Smooth muscle cell of the brain vasculature (primary cell): ENCODE measurements around the gene POLR2A.

ENCODE experiments used
- DNase-seq: peaks from one replicate; pipeline ENCODE4 v3.0.0-alpha.2; 2012; ENCODE audit warnings: low read depth, low spot score

The POLR2A gene

DNA sequence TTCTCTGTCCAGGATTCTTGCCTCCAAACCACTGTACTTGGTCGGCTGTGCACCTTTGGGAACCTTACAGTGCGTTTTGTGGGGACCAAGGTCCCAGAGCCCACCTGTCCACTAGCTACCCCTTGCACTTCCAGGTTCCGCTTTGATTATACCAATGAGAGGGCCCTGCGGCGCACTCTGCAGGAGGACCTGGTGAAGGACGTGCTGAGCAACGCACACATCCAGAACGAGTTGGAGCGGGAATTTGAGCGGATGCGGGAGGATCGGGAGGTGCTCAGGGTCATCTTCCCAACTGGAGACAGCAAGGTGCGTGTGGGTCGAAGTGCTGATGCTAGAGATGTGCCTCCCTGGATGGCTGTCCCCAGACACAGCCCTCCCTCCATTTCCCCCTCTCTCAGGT lies 18.8 kb downstream of the POLR2A start:
- DNase-seq = no peak

DNA sequence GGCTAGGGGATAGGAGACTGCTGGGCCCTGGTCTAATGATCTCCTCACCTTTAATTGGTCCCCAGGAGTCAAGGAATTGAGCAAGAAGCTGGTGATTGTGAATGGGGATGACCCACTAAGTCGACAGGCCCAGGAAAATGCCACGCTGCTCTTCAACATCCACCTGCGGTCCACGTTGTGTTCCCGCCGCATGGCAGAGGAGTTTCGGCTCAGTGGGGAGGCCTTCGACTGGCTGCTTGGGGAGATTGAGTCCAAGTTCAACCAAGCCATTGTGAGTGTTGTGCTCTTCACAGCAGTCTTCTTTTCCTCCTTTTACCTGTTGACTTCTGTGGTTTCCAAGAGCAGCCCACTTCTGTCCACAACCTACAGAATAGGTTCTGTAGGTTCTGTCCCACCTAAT lies 19.4 kb downstream of the POLR2A start:
- no peak for DNase-seq

DNA sequence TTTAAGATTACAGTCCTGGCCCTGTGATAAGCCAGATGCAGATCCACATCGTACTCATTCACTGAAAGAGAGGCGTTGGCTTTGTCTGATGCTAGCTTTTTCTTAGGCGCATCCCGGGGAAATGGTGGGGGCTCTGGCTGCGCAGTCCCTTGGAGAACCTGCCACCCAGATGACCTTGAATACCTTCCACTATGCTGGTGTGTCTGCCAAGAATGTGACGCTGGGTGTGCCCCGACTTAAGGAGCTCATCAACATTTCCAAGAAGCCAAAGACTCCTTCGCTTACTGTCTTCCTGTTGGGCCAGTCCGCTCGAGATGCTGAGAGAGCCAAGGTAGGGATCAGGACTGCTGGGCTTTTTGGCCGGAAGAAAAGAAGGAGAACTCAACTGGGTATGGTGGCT lies 24.0 kb downstream of the POLR2A start:
- no peak for DNase-seq

DNA sequence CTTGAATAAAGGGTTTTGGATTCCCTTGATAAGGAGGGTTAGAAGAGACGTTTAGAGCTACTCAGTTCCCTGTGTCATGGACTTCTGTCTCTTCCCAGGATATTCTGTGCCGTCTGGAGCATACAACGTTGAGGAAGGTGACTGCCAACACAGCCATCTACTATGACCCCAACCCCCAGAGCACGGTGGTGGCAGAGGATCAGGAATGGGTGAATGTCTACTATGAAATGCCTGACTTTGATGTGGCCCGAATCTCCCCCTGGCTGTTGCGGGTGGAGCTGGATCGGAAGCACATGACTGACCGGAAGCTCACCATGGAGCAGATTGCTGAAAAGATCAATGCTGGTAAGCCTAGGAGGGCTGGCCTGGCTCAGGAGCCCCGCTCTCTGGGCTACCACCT lies 24.7 kb downstream of the POLR2A start:
- DNase-seq = no peak

DNA sequence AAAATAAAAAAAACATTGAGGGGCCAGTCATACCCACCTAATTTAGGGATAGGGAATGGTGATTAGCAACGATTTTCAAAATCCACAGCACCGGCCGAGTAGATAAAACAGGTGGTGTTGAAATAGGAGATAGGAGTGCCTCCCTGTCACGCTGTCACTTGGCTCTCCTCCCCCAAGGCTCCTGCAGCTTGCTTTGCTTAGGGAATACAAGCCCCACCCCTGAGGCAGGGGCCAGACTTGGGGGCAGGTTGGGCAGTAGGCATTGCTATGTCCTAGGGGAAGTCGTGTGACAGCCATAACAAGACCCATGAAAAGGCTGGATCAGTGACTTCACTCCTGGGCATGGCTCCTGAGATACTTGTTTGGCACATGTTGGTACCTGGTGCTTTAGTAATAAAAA lies 25.8 kb downstream of the POLR2A start:
- no peak for DNase-seq

DNA sequence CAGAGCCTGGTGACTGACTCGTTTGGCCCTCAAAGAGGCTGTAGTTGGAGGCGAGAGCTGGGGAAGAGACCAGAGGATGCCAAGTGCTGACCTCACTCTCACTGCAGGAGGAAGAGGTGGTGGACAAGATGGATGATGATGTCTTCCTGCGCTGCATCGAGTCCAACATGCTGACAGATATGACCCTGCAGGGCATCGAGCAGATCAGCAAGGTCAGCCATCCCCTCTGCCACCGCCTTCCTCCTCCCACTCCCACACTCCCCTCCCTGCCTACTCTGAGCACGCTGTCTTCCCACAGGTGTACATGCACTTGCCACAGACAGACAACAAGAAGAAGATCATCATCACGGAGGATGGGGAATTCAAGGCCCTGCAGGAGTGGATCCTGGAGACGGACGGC lies 26.9 kb downstream of the POLR2A start:
- no peak for DNase-seq

- DNase-seq = no peak
These were observed 27.9 kb downstream of the POLR2A start for GRCh38 chr17:7512105-7512504.

GRCh38 chr17:7512824-7513540 lies 28.8 kb downstream of the POLR2A start:
- no peak for DNase-seq

- no peak for DNase-seq
These were observed 29.8 kb downstream of the POLR2A start for GRCh38 chr17:7513850-7514419.

GRCh38 chr17:7515911-7516610 lies 31.9 kb downstream of the POLR2A start:
- DNase-seq = no peak

DNA sequence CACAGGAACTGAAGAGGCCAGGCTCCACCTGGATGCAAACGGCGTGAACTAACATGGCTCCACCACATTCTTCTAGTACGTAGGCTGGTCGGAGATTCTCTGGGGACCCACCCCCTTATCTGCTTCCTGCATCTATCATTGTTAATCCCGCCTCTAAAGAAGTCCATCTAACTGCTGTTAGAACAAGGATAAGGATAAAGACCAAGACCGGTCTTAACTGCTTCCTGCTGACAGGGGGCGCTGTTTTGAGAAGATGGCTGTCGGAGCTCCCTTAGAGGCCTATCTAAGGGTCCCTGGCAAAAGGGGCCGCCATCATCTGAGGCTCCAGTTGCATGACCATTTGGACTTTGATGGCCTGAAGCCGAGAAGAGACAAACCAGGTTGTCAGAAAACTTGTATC lies 38.9 kb downstream of the POLR2A start:
- DNase-seq = no peak

GRCh38 chr17:7528842-7529241 lies 44.7 kb downstream of the POLR2A start:
- DNase-seq = no peak

- no peak for DNase-seq
These were observed 46.1 kb downstream of the POLR2A start for GRCh38 chr17:7530023-7530900.

DNA sequence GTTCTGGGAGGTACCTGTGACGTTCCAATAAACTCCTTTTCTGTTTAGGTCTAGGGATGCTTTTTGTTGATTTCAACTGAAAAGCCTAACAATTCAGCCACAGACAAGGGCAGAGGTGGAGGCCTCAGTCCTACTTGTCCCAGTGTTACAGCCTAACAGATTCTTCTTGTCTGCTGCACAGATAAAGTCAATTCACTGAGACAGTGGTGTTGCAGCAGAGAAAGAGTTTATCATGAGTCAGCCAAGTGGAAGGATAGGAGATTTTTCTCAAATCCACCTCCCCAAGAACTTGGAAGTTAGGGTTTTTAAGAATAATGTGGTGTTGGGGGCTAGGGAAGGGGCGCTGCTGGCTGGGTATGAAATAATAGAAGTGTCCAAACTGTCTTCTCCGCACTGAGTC lies 53.9 kb downstream of the POLR2A start:
- DNase-seq = no peak

GRCh38 chr17:7538891-7539545 lies 54.9 kb downstream of the POLR2A start:
- no peak for DNase-seq

- DNase-seq = no peak
These were observed 57.0 kb downstream of the POLR2A start for GRCh38 chr17:7541074-7541621.

DNA sequence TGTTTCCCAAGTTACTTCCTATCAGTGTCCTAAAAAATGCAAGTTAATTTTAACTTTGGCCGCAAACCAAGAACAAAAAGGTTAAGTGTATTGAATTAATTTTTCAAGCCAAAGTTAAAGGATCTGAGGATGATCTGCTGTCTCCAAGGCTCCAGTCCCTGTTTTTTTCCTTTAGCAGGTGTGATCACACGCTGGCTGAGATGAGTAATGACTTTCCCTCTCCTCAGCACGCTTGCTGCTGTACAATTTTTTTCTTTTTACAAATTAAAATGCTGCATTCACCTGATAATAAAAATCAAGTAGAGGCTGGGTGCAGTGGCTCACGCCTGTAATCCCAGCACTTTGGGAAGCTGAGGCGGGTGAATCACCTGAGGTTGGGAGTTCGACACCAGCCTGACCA lies 60.7 kb downstream of the POLR2A start:
- DNase-seq = no peak

- DNase-seq = no peak
These were observed 64.6 kb downstream of the POLR2A start, which contains the start of gene TNFSF12 for GRCh38 chr17:7548585-7549400. Gene TNFSF12, plus strand, starts transcription at chr17:7549058. Its CDS starts 96 bp downstream, at chr17:7549154.
